ENCODE measurements around the gene RNF214. TPM values are rescaled to one million over a fixed set of nuclear protein-coding genes. Genes with fewer than 3 reads are reported as not detected.
"Not testable (repeated sequence)": the region's sequence is repeated elsewhere in the genome, so short reads cannot be mapped to it uniquely, and the experiment has no call there.

Gene RNF214
- total and polyA plus RNA-seq, 10 of the 15 experiments (the other 5 are each of a cell fraction or from before 2014, with no cell fraction given) = 4.8 to 16.8 (median 10.5) TPM

GRCh38 chr11:117207481-117207880 is 25.0 kb upstream of the RNF214 start:
- intact Hi-C loops (cut with micrococcal nuclease; ENCODE audit: unreplicated experiment) = loop anchor here (5.0 kb wide), 1 partner anchor 75 kb away; no protein-coding TSS in a partner anchor
- SMC1A ChIA-PET (ENCODE audit: uncharacterized antibody, unreplicated experiment); RAD21 ChIA-PET (ENCODE audit: unreplicated experiment); ATAC-seq; H3K4me2 ChIP-seq (ENCODE audit: control insufficient read depth, insufficient read depth); H3K9ac ChIP-seq (ENCODE audit: control insufficient read depth, insufficient read depth, low read length); H3K4me3 ChIP-seq; POLR2A ChIA-PET; H3K9me3 ChIP-seq (replicated peaks; ENCODE audit: control insufficient read depth, insufficient read depth, low read length); H4K20me1 ChIP-seq (ENCODE audit: control insufficient read depth, insufficient read depth); H3K27me3 ChIP-seq (replicated peaks in 1 of 2; ENCODE audit: control insufficient read depth in 2 of 2, insufficient read depth in 2 of 2, low read length in 1 of 2); FAIRE-seq; H2AFZ ChIP-seq (ENCODE audit: control insufficient read depth, low read depth, low read length); H3K4me1 ChIP-seq (ENCODE audit: control insufficient read depth, insufficient read depth, low read length); CTCF ChIA-PET; H3K36me3 ChIP-seq (ENCODE audit: control insufficient read depth in 2 of 2, insufficient read depth in 2 of 2, low read length in 1 of 2); H3K79me2 ChIP-seq (ENCODE audit: control insufficient read depth, insufficient read depth, low read length); DNase-seq (ENCODE audit: low read depth, low spot score); BruUV-seq (replicated peaks); H3K27ac ChIP-seq (ENCODE audit: control insufficient read depth, insufficient read depth): not testable (repeated sequence)
- WGBS (ENCODE audit: insufficient coverage, insufficient replicate concordance, low lambda C conversion rate, missing lambda C conversion rate) = 82% methylated on average over 5 of the region's 5 CpGs
- in situ Hi-C loops (cut with MboI) = loop anchor here (5.0 kb wide), 1 partner anchor 75 kb away; no protein-coding TSS in a partner anchor

- ATAC-seq, POLR2A ChIA-PET: not testable (repeated sequence)
- intact Hi-C loops (cut with micrococcal nuclease; ENCODE audit: unreplicated experiment) = loop anchor here (5.0 kb wide), 1 partner anchor 76 kb away; no protein-coding TSS in a partner anchor
Measured at GRCh38 chr11:117208710-117209109, 23.8 kb upstream of the RNF214 start.

GRCh38 chr11:117209351-117210125 is 22.9 kb upstream of the RNF214 start:
- ATAC-seq; H3K27ac ChIP-seq (ENCODE audit: control insufficient read depth, insufficient read depth); H3K27me3 ChIP-seq (replicated peaks in 1 of 2; ENCODE audit: control insufficient read depth in 2 of 2, insufficient read depth in 2 of 2, low read length in 1 of 2); POLR2A ChIA-PET; H2AFZ ChIP-seq (ENCODE audit: control insufficient read depth, low read depth, low read length); RAD21 ChIA-PET (ENCODE audit: unreplicated experiment); H3K79me2 ChIP-seq (ENCODE audit: control insufficient read depth, insufficient read depth, low read length); FAIRE-seq; H3K4me3 ChIP-seq; H3K4me1 ChIP-seq (ENCODE audit: control insufficient read depth, insufficient read depth, low read length); H3K9ac ChIP-seq (ENCODE audit: control insufficient read depth, insufficient read depth, low read length); H3K9me3 ChIP-seq (replicated peaks; ENCODE audit: control insufficient read depth, insufficient read depth, low read length); H3K36me3 ChIP-seq (ENCODE audit: control insufficient read depth in 2 of 2, insufficient read depth in 2 of 2, low read length in 1 of 2); DNase-seq (ENCODE audit: low read depth, low spot score); H3K4me2 ChIP-seq (ENCODE audit: control insufficient read depth, insufficient read depth); H4K20me1 ChIP-seq (ENCODE audit: control insufficient read depth, insufficient read depth); BruUV-seq (replicated peaks): not testable (repeated sequence)
- intact Hi-C loops (cut with micrococcal nuclease; ENCODE audit: unreplicated experiment) (loop anchor here (5.0 kb wide), 1 partner anchor 77 kb away; no protein-coding TSS in a partner anchor), in situ Hi-C loops (cut with MboI) (loop anchor here (5.0 kb wide), 1 partner anchor 77 kb away; no protein-coding TSS in a partner anchor)
- ChIA-PET SMC1A (ENCODE audit: uncharacterized antibody, unreplicated experiment) (interaction anchor here (0.8 kb wide), 1 partner anchor 11 kb away, joined by 3 read pairs; no protein-coding TSS in a partner anchor), CTCF (interaction anchor here (1.2 to 2.5 kb wide), 3 partner anchors 17 to 94 kb away, joined by 3 to 15 read pairs (median 9); no protein-coding TSS in a partner anchor)
- WGBS (ENCODE audit: insufficient coverage, insufficient replicate concordance, low lambda C conversion rate, missing lambda C conversion rate) = 89% methylated on average over 7 of the region's 8 CpGs

More at GRCh38 chr11:117208710-117209109, 23.8 kb upstream of the RNF214 start:
- RAD21 ChIA-PET (ENCODE audit: unreplicated experiment); H3K27ac ChIP-seq (ENCODE audit: control insufficient read depth, insufficient read depth); H3K4me2 ChIP-seq (ENCODE audit: control insufficient read depth, insufficient read depth); H3K9me3 ChIP-seq (replicated peaks; ENCODE audit: control insufficient read depth, insufficient read depth, low read length); H2AFZ ChIP-seq (ENCODE audit: control insufficient read depth, low read depth, low read length); DNase-seq (ENCODE audit: low read depth, low spot score); H3K79me2 ChIP-seq (ENCODE audit: control insufficient read depth, insufficient read depth, low read length); H3K36me3 ChIP-seq (ENCODE audit: control insufficient read depth in 2 of 2, insufficient read depth in 2 of 2, low read length in 1 of 2); H3K9ac ChIP-seq (ENCODE audit: control insufficient read depth, insufficient read depth, low read length); BruUV-seq (replicated peaks); CTCF ChIA-PET; SMC1A ChIA-PET (ENCODE audit: uncharacterized antibody, unreplicated experiment); H3K4me3 ChIP-seq; H4K20me1 ChIP-seq (ENCODE audit: control insufficient read depth, insufficient read depth); H3K27me3 ChIP-seq (replicated peaks in 1 of 2; ENCODE audit: control insufficient read depth in 2 of 2, insufficient read depth in 2 of 2, low read length in 1 of 2); FAIRE-seq; H3K4me1 ChIP-seq (ENCODE audit: control insufficient read depth, insufficient read depth, low read length): not testable (repeated sequence)
- in situ Hi-C loops (cut with MboI) = loop anchor here (5.0 kb wide), 1 partner anchor 76 kb away; no protein-coding TSS in a partner anchor
- WGBS (ENCODE audit: insufficient coverage, insufficient replicate concordance, low lambda C conversion rate, missing lambda C conversion rate) = 85% methylated on average over 9 of the region's 13 CpGs
